ENCODE data around the gene MBOAT1. TPM values are rescaled to one million over a fixed set of nuclear protein-coding genes. Genes with fewer than 3 reads are reported as not detected.
A peak's percentile ranks its signal among the peaks of the same experiment; 100 is the strongest.

The MBOAT1 gene
- total RNA-seq, 1 donor from 2014 or later, result 37.9 TPM

DNA sequence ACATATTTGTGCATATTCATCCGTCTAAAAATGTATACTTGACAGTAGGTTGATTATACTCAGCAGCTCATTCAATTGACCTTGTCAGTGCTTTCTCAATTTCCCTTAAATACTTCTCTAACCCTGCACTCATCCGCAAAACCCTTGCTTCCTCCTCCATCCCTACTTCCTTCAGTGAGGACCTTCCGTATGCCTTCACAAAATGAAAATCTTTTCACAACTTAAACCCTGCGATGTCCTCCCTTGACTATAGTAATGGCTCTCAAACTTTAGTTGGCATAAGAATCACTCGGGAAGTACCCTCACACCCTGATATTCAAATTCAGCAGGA is 5.2 kb downstream of the MBOAT1 start:
- intact Hi-C loops (cut with DNase I), result no loop called here
- no peak for ATAC-seq
- DNase-seq (ENCODE audit: low spot score), result no peak

DNA sequence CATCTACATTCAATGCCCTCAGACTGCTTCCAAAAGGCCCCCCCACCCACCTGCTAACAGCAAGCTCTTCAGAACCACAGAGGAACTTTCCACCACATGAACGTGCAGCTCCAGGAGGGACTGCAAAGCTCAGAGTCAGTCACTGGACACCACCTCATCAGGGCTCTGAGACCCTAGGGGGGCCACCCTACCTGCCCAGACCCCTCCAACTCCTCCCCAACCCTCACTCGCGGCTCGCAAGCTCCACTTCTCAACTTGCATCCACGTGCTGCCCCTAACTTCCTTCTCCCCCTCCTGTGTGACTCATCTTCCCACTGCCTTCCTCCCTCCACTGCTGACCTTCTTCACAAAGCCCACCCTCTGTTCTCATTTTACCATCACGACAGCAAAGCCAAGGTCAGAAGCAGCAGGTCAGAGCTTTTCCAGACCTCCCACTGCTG is 6.5 kb downstream of the MBOAT1 start:
- intact Hi-C loops (cut with DNase I), result no loop called here
- DNase-seq (ENCODE audit: low spot score) (no peak), ATAC-seq (peak; percentile 31)

DNA sequence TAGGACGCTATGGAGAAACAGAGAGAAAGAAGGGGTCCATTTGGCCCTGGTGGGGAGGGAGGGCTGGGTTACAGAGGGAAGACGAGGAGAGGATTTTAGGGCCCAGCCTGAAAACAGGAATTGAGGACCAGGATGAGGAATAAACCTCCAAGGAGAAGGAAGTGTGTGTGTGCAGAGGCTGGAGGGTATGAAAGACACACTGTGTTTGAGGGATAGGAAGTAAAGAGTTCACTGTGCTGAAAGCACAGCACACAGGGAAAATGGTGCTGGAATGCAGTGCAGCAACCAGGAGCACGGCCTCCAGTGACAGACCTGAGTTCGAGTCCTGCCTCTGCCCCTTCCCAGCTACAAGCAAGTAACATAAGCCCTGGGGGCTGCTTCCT is 7.8 kb downstream of the MBOAT1 start:
- intact Hi-C loops (cut with DNase I), result no loop called here
- ATAC-seq (peak; percentile 46), DNase-seq (ENCODE audit: low spot score) (no peak)

DNA sequence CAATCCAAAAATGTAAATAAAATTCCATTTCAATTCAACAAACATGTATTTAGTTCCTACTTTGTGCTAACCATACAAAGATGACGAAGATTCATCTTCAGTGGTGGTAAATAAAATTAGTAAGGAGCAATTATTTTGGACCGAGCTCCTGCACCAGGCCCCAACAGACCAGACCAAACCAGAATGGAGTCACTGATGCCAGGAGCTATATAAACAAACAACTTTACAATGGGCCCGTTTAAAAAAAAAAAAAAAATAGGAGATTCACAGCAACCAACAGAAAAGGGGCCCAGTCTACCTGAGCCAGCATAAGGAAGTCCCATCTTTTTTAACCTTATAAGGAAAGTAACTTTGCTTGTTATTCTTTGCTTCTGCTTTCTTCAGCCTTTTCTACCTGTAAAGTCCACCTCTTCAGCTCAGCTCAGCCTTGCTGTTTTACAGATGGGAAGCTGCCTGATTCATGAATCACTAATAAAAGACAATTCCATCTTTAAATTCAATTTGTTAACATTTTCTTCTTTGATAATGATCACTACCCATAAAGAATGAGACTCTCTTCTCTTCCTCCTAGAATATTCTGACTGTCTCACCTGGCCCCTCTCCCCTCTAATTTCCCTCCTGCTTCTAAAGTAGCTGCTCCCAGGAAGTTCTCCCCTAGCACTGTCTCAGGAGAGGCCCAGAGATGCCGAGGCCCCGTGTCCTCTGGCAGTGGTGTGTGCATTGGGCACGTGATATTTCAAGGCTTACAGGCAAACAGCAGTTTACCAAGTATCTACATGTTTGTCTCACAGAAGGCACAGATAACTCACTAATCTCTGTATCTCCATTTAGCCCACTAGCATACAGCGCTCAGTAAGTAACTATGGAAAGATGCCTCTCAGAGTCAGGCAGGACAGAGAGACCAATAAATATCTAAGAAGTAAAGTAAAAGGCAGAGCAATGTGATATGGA is 8.4 kb downstream of the MBOAT1 start:
- intact Hi-C loops (cut with DNase I), result no loop called here
- ATAC-seq (peak; percentile 23), DNase-seq (ENCODE audit: low spot score) (no peak)

DNA sequence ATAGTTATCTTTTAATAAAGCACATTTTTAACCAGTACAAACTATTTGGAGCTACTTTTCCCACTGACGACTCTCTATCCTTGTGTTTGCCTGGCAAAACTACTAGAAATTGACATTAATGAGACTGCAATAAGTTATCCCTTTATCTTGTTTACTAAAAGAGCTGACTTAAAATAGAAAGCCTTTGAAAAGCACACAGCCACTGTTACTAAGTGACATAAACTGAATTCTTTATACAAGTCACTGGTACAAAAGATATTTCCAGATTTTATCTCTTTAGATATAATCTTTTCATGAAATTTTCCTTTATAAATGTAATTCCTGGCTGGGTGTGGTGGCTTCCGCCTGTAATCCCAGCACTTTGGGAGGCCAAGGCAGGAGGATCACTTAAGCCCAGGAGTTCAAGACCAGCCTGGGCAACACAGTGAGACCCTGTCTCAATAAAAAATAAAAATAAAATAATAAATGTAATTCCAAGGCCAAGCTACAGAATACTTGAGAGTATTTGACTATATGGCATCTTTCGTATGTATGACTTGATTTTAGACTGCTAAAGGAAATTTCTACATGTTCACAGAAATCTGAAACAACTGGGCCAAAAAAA is 9.5 kb downstream of the MBOAT1 start:
- no peak for DNase-seq (ENCODE audit: low spot score)
- intact Hi-C loops (cut with DNase I), result no loop called here
- no peak for ATAC-seq

DNA sequence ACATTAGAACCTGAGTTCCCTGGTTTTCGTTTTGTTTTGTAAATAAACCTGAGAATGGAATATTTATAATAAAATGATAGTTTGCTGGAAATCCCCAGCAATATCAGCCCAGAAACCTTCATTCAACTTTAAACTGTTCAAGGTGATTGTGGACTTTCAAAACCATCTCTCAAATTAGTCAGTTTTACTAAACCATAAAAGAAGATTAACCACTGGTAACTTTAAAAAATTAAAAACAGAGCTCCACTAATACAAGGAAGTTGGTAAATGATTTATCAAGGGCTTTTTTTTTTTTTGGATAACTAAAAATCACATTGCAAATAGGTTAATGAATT is 10.0 kb downstream of the MBOAT1 start:
- intact Hi-C loops (cut with DNase I), result no loop called here
- DNase-seq (ENCODE audit: low spot score) (no peak), ATAC-seq (no peak)

DNA sequence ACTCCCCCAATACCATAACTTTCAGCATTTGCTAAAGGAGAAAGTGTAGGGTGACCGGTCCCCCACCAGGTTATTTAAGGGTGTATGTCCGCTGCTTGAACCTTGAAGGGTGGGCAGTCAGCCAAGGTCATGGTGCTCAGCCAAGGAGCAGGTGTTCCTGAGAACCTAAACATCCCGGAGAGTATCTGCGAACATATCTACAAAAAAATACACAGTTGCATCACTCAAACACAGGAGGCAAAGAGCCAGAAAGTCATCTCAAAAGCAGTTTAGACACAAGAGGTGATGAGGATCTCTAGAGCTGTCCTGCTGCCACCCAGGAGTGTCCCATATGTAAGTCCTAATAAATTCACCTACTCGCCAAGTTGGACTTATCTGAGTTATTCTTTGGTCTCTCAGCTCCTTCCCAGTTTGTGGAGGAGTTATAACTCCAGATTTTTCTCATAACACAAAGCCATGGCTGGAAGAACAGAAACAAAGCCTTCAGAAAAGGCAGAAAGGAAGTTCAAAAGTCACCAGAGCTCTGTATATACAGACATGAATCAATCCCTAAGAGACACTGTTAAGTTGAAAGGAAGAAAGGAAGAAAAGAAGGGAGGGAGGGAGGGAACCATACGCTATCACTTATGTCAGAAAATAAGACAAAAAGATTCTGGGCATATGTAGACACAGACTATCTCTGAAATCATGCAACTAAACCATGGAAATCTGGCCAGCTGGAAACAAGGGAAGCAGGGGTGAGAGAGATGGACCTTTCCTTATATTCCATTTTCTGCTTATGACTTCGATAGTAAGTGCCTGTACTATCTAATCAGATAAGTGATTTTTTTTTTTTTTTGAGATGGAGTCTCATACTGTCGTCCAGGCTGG is 11.3 kb downstream of the MBOAT1 start:
- DNase-seq (ENCODE audit: low spot score), result no peak
- no peak for ATAC-seq
- intact Hi-C loops (cut with DNase I), result no loop called here

DNA sequence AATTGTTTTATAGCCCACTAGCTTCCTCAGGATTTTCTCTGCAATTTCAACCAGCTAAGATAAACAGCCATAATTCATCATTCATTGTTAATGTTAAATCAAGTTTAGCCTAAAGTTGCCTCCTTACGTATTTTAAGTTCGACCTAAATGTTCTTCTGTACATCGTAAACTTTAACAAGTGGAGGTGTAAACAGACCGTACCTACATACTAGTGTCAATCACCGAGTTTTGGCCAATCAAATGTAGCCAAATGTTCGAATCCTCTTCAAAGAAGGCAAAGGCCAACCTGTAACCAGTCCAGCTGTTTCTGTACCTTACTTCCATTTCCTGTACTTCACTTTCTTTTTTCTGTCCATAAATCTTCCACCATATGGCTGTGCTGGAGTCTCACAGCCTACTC is 13.5 kb downstream of the MBOAT1 start:
- intact Hi-C loops (cut with DNase I), result no loop called here
- DNase-seq (ENCODE audit: low spot score), result no peak
- no peak for ATAC-seq

DNA sequence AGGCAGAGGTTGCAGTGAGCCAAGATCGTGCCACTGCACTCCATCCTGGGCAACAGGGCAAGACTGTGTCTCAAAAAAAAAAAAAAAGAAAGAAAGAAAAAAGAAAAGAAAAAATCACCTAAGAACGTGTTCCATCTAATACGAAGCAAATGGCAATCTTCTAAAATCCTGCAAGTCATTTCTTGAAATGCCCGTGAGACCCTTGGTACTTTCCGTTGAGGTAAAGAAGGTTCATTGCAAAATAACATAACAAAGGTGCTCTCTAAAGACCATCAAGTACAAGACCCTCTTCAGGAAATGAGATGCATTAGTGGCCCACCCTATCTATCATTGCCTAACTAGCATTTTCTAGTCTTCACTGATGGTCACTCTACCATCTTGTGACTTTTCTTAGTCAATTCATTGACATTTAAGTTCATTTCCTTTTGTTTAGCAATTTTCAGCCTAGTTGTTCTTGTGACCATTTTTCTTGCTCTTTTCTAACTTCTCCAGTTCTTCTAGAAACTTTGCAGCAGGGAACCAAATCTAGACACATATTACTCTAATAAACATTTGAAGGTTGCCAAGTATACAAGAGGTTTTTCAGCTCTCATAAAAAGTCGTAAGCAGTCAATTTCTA is 14.0 kb downstream of the MBOAT1 start:
- DNase-seq (ENCODE audit: low spot score) (no peak), ATAC-seq (no peak)
- intact Hi-C loops (cut with DNase I), result no loop called here

DNA sequence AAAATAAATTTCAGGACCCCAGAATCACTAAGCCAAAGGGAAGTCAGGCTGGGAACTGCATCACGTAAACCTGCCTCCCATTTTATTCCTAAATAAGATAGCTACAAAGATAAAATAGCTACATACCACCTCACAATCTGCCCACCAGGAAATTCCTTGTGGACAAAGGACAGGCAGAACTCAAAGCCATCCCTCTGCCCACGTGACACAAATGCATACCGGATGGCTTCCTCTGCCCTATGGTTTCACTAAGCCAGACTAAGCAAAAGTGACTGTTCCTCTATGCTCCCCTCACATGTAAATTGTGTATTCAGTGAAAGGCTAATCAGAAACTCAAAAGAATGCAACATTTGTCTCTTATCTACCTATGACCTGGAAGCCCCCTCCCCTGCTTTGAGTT is 15.0 kb downstream of the MBOAT1 start:
- intact Hi-C loops (cut with DNase I), result no loop called here
- DNase-seq (ENCODE audit: low spot score) (no peak), ATAC-seq (no peak)

DNA sequence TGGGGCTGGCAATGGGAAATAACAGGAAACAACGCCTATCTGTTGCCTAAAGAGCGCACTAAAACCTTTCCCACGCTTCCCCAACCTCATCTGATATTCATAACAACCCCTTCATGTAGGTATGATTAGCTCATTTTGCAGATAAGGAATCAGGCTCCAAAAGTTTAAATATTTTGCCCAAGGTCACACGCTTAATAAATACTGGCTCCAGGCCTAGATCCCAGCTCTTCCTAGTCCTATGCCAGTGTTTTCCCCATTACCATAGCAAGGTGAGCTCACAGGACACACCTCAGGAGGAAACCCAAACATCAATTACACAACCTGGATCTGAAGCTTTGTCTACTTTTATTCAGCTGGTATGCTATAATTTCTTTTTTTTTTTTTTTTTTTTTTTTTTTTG is 19.6 kb downstream of the MBOAT1 start:
- DNase-seq (ENCODE audit: low spot score), result no peak
- no peak for ATAC-seq
- intact Hi-C loops (cut with DNase I), result loop anchor here (5.0 kb wide), 1 partner anchor 50 kb away; no protein-coding TSS in a partner anchor

DNA sequence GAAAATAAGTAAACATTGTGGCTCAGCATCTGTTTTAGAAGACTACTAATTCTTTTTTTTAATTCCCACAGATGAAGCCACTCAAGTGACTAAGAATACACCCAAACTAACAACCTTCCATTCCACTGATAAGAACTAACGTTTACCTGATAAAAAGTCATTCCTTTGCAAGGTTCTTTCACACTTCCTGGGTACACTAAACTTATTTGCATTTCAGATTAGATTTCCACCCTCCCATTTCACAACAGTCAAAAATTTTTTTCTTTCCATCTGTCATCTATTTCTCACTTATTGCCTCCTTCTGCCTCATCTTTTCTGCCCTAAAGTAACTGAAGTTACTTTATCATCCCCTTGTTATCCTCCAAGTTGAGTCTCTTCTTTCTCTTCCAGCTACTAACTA is 20.3 kb downstream of the MBOAT1 start:
- ATAC-seq, result no peak

DNA sequence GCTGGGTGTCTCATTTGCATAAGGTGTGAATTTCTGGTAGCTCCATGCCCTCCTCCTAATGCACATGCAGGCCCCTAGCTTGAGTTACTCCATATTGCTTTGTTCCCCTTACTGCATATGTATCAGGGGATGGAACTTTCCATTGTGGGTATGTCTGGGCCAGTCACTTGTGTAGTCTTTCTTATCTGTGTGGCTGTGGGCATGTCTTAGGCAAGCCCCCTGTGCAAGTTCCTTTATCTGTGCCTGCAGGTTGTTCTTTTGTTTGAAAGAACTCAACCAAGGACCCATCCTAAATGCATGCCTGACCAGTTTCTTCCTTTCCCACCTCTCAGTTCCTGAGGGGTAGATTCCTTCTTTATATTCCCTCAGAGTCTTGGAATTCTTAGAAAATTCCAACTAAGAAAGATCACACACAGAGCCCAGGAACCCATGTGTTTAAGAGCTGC is 23.6 kb downstream of the MBOAT1 start:
- intact Hi-C loops (cut with DNase I), result no loop called here
- ATAC-seq, result no peak
- DNase-seq (ENCODE audit: low spot score), result no peak

More for the DNA sequence above, 20.3 kb downstream of the MBOAT1 start:
- intact Hi-C loops (cut with DNase I), result loop anchor here (5.0 kb wide), 1 partner anchor 50 kb away; no protein-coding TSS in a partner anchor
- no peak for DNase-seq (ENCODE audit: low spot score)

DNA sequence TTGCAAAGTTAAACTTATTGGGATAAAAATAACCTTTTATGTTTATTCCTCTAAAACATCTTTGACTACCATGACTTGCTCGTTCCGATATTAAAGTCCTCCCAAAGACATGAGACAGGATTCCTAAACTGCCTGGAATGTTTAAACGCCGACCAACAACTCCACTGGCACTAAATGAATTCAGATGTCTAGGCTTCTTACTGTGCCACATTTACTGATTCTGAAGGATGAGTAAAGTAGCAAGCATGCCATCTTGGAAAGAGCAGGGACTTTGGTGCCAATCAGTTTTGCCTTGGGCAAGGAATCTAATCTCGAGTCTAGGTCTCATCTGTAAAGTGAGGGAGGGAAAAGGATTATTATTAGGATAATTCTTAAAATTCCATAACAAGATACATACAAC is 25.3 kb downstream of the MBOAT1 start:
- no peak for DNase-seq (ENCODE audit: low spot score)
- no peak for ATAC-seq
- intact Hi-C loops (cut with DNase I), result no loop called here

DNA sequence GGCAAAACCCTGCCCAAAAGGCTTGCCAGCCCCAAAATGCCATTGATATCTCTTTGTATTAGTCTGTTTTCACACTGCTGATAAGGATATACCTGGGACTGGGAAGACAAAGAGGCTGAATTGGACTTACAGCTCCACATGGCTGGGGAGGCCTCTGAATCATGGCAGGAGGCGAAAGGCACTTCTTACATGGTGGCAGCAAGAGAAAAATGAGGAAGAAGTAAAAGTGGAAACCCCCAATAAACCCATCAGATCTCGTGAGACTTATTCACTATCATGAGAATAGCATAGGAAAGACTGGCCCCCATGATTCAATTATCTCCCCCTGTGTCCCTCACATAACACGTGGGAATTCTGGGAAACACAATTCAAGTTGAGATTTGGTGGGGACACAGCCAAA is 28.6 kb downstream of the MBOAT1 start:
- intact Hi-C loops (cut with DNase I), result no loop called here
- ATAC-seq (no peak), DNase-seq (ENCODE audit: low spot score) (no peak)

DNA sequence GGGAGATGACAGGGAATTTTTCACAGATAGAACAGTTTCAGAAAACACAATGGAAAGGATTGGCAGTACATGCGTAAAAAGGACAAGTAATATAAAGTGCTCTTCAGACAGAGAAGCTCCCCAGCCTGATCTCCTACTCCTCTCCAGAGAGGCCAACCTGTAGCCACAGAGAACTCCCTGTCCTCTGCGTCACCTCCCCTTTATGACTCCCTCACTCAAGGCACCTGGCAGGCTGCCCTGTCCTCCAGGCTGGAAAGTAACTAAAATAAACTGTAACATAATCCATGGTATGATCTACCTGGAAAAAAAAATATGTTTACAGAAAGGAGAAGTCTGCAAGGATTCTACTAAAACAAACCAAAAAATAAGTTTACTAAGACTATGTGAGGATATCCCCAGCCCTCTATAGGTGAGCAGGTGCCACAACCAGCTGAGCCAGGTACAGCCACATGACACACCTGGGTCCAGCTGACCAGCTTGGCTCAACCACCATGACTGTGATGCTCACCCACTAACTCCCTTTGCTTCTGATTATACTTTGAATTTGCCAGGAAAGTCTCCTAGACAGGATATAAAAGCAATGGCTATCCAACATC is 29.2 kb downstream of the MBOAT1 start:
- ATAC-seq, result no peak
- intact Hi-C loops (cut with DNase I), result no loop called here
- DNase-seq (ENCODE audit: low spot score), result no peak

DNA sequence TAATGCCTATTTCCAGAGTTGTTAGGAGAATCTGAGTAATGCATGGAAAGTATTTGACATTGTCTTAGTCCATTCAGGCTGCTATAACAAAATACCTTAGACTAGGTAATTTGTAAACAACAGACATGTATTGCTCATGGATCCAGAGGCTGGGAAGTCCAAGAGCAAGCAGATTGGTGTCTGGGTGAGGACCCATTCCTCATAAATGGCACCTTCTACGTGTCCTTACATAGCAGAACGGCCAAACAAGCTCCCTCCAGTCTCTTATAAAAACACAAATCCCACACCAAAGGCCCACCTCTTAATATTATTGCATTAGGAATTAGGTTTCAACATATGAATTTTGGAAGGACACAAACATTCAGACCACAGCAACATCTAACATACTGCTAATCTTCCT is 30.2 kb downstream of the MBOAT1 start:
- ATAC-seq (no peak), DNase-seq (ENCODE audit: low spot score) (no peak)
- intact Hi-C loops (cut with DNase I), result no loop called here

DNA sequence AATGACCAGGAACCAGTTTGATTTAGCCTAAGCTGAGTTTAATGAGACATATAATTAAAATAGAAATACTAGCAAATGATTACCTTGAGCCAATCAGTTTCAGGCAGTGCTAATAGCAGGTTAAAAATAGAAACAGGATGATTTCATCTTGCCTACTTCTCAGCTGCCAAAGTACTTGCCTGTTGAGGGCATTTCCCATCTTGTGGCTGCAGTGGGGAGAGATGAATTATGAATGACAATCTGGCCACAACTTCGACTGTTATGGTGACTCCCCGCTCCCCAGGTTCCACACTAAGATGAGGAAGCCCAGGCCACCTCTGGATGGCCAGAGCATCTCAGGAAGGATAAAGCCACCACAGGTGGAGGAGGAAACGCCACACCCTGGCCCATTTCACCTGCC is 31.3 kb downstream of the MBOAT1 start:
- DNase-seq (ENCODE audit: low spot score) (no peak), ATAC-seq (no peak)
- intact Hi-C loops (cut with DNase I), result no loop called here
